M059J (cell line): ENCODE results near the gene CDK5R1. TPM values are rescaled to one million over a fixed set of nuclear protein-coding genes. Genes with fewer than 3 reads are reported as not detected.
"Not testable (repeated sequence)": the region's sequence is repeated elsewhere in the genome, so short reads cannot be mapped to it uniquely, and the experiment has no call there.

Experiments used
- DNase-seq: peaks from one replicate; pipeline ENCODE4 v3.0.0-alpha.2; 2012; ENCODE audit warnings: low read depth
- total RNA-seq: library from RNA; depleted of rRNA; stranded (reverse); fragments of >200 nt; shearing (Covaris generic); gene quantifications from 2 replicates; pipeline ENCODE4 v1.2.3, GENCODE V29; 2014

The CDK5R1 gene
- total RNA-seq, 1 experiment from 2014 or later, result 3.7 TPM

DNA sequence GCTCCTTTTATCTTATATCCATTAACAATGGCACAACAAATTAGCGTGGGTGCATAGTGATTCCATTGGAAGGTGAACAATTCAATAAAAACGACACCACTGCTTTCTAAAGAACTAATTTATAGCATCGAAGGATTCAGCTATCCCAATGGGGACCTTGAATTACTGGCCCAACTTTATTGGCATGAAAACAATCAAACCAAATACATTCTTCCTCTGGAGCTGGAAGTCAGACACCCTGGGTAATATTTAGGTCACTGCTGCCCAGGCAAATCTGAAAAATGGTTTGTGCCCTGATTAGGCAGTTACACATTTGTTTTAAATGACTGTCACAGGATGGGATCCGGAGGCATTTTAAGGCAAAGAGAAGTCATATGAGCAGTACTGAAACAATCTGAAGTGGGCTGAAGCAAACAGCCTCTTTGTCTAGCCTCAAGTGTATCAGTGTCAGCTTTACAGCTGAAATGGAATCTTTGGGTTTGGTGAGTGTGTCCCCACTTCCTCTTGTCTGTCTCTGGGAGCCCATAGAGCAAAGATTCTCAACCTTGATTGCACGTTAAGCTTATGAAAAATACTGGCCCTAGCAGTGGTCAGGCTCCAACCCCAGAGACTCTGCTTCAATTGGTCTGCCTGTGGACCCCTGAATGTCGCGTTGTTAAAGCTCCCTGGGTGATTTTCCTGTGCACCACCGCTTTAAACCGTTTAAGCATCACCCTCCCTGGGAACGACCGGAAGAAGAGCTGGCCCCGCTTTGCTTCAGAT lies 30.3 kb downstream of the CDK5R1 start:
- DNase-seq, result no peak

DNA sequence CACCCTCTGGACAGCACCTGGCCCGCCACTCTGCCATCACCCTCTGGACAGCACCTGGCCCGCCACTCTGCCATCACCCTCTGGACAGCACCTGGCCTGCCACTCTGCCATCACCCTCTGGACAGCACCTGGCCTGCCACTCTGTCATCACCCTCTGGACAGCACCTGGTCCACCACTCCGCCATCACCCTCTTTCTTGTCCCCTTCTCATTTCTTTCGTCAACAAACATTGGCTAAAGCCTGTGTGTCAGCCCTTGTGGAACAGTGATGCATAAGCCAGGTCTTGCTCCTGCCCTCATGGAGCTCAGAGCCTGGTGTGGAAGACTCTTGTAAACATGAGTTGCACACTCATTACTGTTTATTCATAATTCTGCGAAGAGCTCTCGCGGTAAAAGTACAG lies 31.2 kb downstream of the CDK5R1 start:
- no peak for DNase-seq

DNA sequence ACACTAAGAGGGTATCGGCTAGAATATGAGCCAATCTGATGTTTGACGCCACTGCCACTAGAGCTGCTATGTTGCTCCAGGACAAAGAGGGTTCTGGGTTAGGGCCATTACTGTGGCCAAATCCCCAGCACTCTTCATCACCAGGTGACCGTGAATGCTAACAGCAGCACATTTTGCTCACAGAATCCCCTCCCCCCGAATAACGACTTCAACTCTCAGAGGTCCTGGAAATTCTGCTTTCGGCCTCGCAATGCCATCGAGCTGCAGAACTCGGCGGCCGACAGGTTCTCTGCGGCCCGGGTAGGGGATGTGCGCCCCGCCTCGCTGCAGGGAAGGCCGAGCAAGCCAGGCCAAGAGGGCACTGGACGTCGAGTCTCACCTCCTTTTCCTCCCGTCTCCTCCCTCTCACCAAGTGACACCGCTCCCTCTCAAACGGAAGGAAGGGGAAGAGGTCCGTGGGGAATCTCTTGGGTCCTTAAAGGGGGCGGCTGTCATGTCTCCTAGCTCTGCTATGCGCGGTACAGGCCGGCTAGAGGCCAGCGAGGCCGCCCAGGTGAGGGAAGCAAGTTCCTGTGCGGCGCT lies 31.9 kb downstream of the CDK5R1 start:
- no peak for DNase-seq

DNA sequence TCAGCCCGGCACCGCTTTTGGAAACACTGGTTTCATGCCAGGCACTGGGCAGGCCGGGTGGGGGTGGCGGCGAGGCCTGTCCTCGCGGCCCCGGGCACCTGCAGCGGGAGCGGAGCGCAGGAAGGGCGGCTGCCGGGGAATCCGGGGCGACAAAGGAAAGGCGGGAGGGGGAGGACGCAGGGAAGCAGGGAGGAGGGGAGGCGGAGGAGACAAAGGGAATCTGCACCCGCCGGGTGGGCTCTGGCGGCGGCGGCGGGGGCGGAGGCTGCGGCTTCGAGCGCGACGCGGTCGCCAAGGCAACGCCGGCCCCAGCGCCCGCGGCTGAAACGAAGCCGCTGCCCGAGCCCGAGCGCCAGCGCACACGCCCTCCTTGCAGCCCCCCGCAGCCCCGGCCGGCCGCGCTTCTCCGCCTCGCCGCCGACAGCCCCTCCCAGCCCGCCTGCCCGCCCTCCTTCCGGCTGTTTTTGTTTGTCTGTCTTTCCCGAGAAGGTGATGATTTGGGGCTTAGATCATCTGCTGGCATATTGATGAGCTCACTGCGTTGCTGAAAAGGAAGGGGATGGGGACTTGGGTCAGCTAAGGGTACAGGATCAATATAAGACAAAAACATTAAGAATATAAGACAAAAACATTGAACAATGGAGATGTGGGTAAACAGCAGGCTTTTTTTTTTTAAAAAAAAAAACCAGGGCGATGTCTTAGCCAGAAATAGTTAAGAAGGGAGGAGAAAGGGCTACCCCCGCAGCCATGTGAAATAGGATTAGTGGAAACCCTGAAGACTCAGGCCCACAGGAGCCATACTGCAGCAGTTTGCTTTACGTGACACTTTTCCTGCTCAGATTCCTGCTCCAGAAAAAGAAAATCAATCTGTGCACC lies 32.7 kb downstream of the CDK5R1 start:
- DNase-seq, result peak; percentile 56

DNA sequence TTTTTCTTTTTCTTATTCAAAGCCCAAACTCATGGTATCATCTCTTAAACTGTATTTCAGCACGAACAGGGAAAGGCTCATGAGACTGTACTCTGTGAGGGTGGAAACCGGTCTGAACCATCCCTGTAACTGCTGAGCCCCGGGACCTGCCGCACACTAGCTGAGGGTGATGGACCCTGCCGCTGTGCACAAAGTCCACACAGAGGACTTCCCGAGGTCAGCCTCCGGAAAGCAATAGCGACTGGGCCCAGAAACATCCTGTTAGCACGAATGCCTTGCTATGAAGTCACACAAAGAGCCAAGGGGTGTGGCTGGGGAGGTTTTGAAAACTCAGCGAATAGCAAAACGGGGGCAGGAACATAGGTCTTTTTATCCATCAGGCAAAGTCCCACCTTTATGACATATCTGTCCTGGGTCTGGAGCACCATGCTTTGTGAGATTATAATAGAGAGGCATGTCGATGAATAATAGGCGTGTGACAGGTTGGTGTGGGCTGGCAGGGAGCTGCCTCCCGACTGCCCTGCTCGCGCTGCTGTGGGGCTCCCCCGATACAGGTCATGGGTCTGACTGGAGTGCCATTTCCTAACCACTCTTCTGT lies 33.4 kb downstream of the CDK5R1 start:
- DNase-seq, result peak; percentile 35

DNA sequence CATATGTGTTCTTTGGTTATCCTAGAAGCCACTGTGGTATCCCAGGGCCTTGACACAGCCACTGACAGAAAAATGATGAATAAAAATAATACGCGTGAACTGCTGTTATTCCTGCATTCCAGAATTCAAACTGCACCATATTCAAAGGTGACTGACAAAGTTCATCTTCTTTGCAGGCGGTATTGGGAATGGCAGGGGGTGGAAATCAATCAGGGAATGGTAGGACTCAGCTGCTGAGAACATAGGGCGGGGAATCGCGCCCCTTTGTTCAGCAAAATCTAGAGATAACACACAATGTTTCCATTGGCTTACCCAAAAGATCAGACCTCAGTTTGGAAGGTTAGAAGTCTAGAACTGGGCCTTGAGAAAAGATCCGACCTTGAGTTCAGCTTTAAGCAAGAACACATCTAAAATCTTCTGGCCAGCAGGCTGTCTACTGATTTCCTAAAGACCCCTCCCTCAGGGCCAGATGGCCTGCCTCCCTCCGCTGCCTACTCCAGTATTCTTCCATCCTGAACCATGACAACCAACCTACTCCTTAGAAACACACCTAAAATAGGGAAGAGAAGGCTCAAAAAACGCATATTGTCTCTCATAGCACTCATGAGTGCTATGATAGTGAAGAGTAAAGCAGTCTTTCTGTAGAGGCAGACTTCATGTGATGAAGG lies 34.1 kb downstream of the CDK5R1 start:
- DNase-seq, result no peak

DNA sequence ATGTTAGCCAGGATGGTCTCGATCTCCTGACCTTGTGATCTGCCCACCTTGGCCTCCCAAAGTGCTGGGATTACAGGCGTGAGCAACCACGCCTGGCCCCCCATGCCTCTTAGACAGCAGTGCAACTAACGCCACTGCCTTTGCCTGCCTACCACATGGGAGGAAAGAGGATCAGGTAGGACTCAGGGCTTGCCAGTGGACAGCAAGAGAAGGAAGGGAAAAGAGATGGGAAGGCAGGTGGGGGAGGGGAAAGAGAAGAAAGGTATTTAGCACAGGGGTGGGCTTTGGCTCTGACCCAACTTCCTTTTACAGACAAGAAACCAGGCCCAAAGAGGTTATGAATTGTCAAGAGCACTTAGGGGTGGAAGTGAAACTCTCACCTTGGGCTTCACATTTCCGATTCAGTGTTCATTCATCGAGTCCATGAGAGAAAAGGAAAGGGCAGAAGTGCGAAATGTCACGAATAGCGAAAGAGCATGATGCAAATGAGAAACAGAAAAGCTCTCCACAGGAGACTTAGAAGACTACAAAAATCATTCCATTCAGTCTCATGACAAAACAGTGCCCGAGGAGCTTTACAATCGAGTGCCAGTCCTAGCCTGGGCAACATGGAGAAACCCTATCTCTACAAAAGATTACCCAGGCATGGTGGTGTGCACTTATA lies 36.4 kb downstream of the CDK5R1 start:
- no peak for DNase-seq

DNA sequence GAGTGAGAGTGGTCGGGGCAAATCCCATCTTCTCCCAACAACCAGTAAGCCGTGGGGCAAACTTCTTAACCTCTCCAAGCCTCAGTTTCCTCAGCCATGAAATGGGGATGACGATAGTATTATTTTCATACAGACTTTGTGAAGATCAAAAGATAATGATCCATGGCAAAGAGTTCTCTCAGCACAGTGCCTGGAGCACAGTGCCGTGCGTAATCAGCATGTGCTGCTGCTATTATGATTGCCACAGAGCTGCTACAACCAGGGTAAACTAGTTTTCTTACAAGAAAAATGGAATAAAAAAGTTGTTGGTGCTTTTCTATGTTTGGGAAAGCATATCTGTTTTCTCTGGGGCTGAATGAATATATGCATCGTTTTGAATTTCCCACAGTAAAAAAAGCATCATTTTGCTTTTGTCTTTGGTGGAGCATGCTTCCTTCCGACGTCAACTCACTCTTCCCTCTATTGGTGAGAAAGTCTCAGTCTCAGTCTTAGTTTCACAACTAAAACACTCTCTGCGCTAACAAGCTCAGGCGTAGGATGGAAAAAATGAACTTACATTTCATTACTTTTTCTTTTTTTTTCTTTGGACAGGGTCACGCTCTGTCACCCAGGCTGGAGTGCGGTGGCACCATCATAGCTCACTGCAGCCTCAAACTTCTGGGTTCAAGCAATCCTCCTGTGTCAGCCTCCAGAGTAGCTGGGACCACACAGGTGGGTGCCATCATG lies 37.2 kb downstream of the CDK5R1 start:
- no peak for DNase-seq

DNA sequence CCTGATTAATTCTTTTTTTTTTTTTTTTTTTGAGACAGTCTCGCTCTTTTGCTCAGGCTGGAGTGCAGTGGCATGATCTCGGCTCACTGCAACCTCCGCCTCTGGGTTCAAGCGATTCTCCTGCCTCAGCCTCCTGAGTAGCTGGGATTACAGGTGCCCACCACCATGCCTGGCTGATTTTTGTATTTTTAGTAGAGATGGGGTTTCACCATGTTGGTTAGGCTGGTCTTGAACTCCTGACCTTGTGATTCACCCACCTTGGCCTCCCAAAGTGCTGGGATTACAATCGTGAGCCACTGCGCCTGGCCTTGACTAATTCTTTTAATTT lies 37.7 kb downstream of the CDK5R1 start:
- DNase-seq, result not testable (repeated sequence)

DNA sequence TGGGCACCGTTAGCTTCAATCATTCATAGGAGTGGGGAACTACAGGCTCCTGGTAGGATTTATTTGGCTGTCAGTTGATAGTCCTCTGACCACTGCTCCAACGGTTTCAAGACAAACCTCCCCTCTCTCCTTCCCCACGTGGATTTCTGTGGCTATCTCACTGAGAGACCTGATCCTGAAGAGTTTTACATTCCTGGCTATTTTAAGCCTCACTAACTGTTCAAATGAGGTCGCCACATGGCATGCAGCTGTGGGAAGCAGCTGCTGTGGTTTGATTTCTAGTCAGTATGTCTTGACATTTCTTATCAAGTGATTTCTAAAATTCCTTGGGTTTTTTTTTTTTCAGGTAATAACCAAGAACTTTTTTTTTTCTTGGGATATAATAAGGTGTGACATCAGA lies 38.3 kb downstream of the CDK5R1 start:
- DNase-seq, result peak; percentile 54

DNA sequence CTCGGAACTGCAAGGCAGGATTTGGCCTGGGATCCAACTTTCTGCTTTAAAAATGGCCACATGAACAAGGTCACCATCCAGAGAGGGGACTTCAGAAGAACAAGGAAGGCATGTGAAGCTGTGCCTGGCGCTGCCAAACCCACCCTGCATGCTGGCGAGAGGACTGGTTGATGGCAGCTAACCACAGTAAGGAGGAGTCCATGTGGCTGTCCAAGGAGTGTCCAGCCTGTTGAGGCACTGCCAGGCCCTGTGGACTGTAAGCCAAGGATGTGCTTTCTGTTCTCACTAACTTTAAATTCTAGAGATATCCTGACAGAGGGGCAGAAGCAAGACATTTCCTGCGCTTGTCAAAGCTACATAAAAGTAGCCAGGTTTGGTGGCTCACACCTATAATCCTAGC lies 40.4 kb downstream of the CDK5R1 start:
- no peak for DNase-seq

DNA sequence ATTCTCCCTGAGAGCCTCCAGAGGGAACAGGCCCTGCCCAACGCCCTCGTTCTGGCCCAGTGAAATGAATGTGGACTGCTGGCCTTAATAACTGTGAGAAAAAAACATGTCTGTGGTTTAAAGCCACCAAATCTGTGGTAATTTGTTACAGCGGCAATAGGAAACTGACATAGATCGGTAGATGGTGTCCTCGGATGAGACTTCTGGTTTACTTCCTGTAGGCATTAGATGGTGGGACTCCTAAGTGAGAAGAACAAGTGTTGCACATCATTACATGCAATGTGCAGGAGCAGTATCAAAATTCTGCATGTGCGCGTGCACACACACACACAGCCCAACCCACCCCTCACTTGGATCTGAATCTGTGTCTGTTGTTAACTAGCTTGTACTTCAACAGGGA lies 42.0 kb downstream of the CDK5R1 start:
- no peak for DNase-seq

DNA sequence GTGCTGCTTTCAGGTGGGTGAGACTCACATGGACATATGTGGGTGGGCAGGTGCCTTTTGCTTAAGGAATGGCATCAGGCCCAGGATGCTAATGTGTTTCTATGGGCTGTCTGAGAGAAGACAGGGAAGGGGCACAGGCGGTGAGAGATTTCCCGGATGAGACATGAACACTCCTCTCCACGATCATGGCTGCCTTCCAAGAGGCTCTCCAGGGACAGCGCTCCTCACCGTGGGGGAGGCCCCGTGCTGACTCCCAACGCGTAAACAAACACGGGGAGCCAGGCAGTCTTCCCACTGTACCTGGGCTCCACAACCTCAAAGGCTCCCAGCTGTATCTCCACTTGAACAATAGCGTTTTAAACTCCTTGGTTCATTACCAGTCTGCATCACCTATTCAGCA lies 42.8 kb downstream of the CDK5R1 start:
- DNase-seq, result peak; percentile 40

DNA sequence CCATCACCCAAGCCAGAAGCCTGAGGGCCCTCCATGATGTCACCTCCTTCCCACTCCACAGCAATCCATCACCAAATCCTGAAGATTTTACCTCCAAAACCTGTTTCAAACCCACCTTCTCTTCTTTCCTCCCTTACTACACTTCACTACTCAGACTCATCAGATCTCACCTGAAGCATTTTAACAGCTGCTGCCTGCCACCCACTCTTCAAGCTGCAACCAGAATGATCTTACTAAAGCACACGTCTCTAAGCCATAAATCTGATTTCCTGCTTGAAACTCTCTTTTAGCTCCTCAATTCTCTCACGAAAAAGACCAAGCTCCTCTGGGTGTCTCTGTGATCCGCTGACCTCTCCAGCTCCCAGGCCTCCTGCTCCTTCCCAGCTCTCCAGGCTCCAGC lies 46.5 kb downstream of the CDK5R1 start:
- no peak for DNase-seq

DNA sequence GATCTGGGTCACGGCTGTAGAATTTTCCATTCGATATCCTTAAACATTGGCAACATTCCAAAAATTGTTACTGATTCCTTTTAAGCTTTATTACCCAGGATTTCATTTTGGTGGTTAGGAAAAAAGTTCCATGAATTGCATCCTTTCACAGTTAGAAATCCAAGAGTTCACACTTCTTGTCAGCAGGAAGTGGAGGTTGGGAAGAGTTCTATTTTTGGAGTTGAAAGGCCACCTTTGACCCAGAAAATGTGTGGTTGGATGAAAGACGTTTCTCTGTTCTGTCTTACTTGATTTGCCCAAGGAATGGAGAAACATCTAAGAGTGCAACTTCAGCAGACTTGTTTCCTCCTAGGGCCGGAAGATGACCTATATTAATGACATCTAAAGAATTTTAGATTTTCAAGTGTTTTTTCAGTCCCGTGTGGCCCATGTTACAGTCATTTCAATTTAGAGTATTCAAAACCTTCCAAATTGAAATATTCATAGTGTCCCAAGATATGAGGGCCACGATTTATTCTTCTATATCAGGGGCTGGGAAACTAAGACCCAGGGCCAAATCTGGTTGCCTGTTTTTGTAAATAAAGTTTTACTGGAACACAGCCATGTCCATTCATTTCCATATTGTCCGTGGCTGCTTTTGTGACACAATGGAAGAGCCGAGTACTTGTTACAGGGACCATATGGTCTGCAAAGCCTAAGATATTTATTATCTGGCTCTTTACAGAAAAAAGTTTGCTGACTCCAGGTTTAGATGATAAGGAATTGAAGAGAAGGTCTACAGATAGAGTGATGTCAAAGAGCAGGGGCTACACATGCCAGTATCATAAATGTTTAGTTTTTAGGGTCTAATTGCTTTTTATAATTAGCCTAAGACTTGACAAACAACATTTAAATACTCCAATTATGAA lies 50.2 kb downstream of the CDK5R1 start:
- DNase-seq, result peak; percentile 68
